Mucosa of descending colon (tissue), 3 donors: Measurements from ENCODE around the gene ODAM. TPM values are rescaled to one million over a fixed set of nuclear protein-coding genes. Genes with fewer than 3 reads are reported as not detected.

Experiments
- ATAC-seq: fragments of 200-7000 bp; cut with Tn5 transposase; one replicate; pipeline ENCODE4 v1.9.1; 2020; ENCODE audit warnings: mild to moderate bottlenecking, moderate library complexity
- DNase-seq, 3 donors: peaks; one replicate each; pipeline ENCODE4 v3.0.0-alpha.2; 2020
- H3K36me3 ChIP-seq: fragments of 200-600 bp; one replicate; pipeline ENCODE4 v1.8.0; 2021; ENCODE audit warnings: low read depth, mild to moderate bottlenecking
- H3K4me1 ChIP-seq: fragments of 200-600 bp; one replicate; pipeline ENCODE4 v1.8.0; 2021; ENCODE audit warnings: low read depth, mild to moderate bottlenecking
- H3K4me3 ChIP-seq: fragments of 200-600 bp; one replicate; pipeline ENCODE4 v1.8.0; 2021; ENCODE audit warnings: mild to moderate bottlenecking
- H3K9me3 ChIP-seq: fragments of 200-600 bp; one replicate; pipeline ENCODE4 v1.8.0; 2021; ENCODE audit warnings: mild to moderate bottlenecking
- intact Hi-C, 2 donors: fragments of 100-400 bp; cut with DNase I in 1 of 2; cut with micrococcal nuclease in 1 of 2; formaldehyde crosslinking; loops; one replicate each; pipeline versions ENCODE4 v1.11.0 to v1.11.1; 2022; cut with DNase I, micrococcal nuclease
- total RNA-seq, 3 donors: library from RNA; stranded (reverse); fragmentation: NEBNext Ultra II Directional in 2 of 3; extraction: Animal tissue kit (Norgen Biotek cat#: 25700) in 2 of 3; gene quantifications; one replicate each; pipeline versions ENCODE4 v1.2.1 to v1.2.4, GENCODE V29; 2021 to 2023
- TF ChIP-seq, protein P1 (sequence below): fragments of 200-600 bp; IDR thresholded peaks from one replicate; pipeline ENCODE4 v1.8.0; 2022; ENCODE audit warnings: antibody characterized with exemption, mild to moderate bottlenecking
- donor health status: DM: no; HTN: no; CAD: no; lungs with moderate emphysema.
- donor health status: DM: no; HTN: no; CAD: no.
- donor health status: DM: no; HTN: yes; CAD: no.

The ODAM gene
- total RNA-seq, 3 donors from 2014 or later = 5.8 TPM; not detected in 2

DNA sequence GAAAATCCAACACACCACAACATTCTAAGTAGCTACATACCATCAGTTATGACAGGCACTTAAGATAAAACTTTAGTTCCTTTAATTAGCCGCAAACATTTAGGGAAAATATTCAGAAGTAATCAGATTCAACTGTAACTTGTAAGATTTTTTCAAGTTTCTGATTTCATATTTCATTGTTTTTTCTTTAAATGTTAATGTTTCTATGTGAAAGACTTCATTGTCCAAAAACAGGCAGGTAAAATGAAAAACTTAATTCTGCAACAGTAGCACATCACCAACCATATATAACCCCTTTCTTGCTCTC is 11.6 kb upstream of the ODAM start:
- no peak for DNase-seq
- TF ChIP-seq, protein P1, sequence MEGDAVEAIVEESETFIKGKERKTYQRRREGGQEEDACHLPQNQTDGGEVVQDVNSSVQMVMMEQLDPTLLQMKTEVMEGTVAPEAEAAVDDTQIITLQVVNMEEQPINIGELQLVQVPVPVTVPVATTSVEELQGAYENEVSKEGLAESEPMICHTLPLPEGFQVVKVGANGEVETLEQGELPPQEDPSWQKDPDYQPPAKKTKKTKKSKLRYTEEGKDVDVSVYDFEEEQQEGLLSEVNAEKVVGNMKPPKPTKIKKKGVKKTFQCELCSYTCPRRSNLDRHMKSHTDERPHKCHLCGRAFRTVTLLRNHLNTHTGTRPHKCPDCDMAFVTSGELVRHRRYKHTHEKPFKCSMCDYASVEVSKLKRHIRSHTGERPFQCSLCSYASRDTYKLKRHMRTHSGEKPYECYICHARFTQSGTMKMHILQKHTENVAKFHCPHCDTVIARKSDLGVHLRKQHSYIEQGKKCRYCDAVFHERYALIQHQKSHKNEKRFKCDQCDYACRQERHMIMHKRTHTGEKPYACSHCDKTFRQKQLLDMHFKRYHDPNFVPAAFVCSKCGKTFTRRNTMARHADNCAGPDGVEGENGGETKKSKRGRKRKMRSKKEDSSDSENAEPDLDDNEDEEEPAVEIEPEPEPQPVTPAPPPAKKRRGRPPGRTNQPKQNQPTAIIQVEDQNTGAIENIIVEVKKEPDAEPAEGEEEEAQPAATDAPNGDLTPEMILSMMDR = no peak
- intact Hi-C loops = loop anchor here in 1 of 2 donors (2.0 kb wide), 1 partner anchor 287 kb away; no protein-coding TSS in a partner anchor
- Histone ChIP-seq H3K36me3 (no peaks in the 10 kb centered on the region), H3K4me1 (no peaks in the 10 kb centered on the region), H3K4me3 (no peak overlapping the region), H3K9me3 (no peaks in the 10 kb centered on the region)
- no peak for ATAC-seq

DNA sequence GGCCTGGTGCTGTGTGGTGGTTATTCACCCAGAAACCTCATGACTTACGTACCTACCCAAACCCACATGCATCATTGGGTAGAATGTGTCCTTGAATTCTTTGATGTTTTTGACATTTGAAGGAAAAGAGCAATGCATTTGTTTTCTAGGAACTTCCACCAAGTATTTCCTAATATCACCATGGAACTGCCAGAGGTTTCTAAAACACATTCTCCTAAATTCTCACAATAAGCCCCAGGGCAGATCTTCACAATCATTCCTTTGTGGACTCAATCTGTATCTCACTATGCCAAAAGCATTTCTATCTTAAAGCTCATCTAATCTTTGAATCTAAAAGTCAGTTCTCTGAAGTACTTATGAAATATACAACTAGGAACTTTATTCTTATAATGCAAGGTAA is 8.3 kb upstream of the ODAM start:
- TF ChIP-seq, protein P1 = no peak
- Histone ChIP-seq H3K4me3 (no peak overlapping the region), H3K9me3 (no peaks in the 10 kb centered on the region), H3K36me3 (no peaks in the 10 kb centered on the region), H3K4me1 (no peaks in the 10 kb centered on the region)
- intact Hi-C loops = no loop called here
- DNase-seq (no peak), ATAC-seq (no peak)

DNA sequence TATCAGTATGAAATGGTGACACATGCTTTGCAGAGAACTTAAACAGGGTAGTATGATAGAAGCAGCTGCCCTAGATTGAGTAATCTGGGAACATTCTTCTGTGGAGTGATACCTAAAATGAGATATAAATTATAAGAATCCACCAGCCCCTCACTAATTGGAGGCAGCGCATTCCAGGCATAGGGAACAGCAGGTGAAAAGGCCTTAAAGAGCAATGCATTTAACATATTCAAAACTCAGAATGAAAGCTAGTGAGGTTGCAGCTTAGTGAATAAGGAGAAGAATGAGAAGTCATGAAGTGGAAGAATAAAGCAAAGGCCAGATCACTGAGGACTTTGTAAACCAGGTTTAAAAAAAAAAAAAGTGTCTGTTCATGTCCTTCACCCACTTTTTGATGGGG is 4.9 kb upstream of the ODAM start:
- intact Hi-C loops = no loop called here
- Histone ChIP-seq H3K4me3 (no peak overlapping the region), H3K4me1 (no peaks in the 10 kb centered on the region), H3K36me3 (no peaks in the 10 kb centered on the region), H3K9me3 (no peaks in the 10 kb centered on the region)
- no peak for DNase-seq
- no peak for ATAC-seq
- TF ChIP-seq, protein P1 = no peak

DNA sequence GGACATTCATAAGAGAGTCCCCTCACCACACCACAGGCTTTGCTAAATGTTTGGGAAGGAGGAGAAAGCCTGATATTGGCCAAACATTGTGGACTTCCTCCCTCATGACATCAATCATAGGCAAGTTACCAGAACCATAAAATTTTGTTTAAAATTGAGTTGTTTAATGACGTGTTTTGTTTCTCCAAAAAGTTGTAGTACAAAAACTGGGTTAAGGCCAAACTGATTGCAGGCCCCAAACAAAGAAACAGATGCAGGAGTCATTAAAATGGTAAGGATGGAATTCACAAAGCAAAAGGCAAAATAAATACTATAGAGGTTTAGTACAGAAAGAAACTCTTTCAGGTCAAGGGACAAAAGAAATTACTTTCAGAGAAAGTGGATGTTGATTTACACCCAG is 3.9 kb upstream of the ODAM start:
- TF ChIP-seq, protein P1 = no peak
- no peak for DNase-seq
- no peaks in the 10 kb centered on the region for H3K4me1 ChIP-seq
- no peaks in the 10 kb centered on the region for H3K36me3 ChIP-seq
- no peak overlapping the region for H3K4me3 ChIP-seq
- ATAC-seq = no peak
- H3K9me3 ChIP-seq = no peaks in the 10 kb centered on the region
- intact Hi-C loops = no loop called here

DNA sequence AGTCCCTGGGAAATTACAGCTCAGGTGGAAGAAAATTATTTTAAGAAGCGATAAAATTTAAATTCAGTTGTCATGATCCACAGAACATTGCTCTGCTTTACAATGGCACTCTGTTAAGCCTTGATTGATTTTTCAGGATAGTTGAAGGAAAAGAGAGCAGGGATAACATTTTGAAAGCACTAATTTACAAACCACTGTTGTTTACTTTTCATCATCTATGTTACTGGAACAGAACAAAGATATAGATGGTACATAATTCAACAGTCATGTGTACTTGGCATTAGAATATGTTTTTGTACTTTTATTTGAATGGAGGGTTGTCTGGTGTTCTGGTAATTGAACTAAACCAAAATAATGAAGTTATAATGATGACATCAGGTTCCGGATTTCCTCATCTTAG is 2.6 kb upstream of the ODAM start:
- H3K9me3 ChIP-seq = no peaks in the 10 kb centered on the region
- DNase-seq (no peak), ATAC-seq (no peak)
- intact Hi-C loops = no loop called here
- H3K36me3 ChIP-seq = no peaks in the 10 kb centered on the region
- H3K4me3 ChIP-seq = no peak overlapping the region
- TF ChIP-seq, protein P1 = no peak
- no peaks in the 10 kb centered on the region for H3K4me1 ChIP-seq

DNA sequence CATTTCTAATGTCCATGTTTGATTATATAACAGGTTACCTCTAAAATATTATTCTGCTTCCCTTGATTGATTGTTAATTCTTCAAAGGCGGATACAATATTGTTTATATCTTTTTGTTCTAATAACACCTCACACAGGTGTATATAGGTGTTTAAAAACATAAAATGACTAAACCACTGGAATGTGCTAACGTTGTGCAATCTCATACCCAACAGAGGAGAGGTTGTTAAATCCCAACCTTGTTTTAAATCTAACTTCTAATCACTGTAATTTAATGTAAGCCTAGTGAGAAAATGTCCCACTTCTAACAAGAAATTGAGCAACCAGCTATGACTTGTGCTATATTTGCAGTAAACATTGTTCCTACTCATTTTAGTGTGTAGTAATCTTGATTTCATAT is 1.3 kb downstream of the ODAM start:
- intact Hi-C loops = no loop called here
- H3K4me3 ChIP-seq = no peak overlapping the region
- DNase-seq (no peak), ATAC-seq (no peak)
- H3K36me3 ChIP-seq = no peaks in the 10 kb centered on the region
- no peaks in the 10 kb centered on the region for H3K9me3 ChIP-seq
- TF ChIP-seq, protein P1 = no peak
- H3K4me1 ChIP-seq = no peaks in the 10 kb centered on the region
